ENCODE data around the gene AGBL1.

Gene AGBL1

DNA sequence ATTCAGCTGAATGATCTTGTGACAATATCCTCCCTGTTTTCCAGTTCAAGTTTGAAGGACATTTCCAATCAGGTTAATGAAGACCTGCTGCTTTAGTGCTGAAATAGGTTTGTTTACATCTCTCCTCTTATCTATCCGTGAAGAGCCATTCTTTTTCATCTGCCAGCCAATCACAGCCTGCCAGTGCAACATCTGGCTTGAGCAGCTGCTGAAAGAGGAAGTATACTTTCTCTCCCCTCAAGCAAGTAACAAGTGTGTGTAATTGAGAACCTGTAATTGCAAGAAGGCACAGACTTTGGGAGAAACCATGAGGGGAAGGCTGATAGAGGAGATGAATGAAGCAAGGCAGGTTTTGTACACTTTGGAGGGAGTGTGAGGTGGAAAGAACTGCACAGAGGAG, 404.3 kb downstream of the AGBL1 start:
- H3K27me3 ChIP-seq (ENCODE audit: insufficient read depth, low read length, poor library complexity), result no peaks in the 10 kb centered on the region
- H3K9me3 ChIP-seq (ENCODE audit: insufficient read depth, low read length, severe bottlenecking), result no peaks in the 10 kb centered on the region
- ATAC-seq (ENCODE audit: insufficient read depth, low read depth) (no peak), DNase-seq (no peak)
- no peak overlapping the region for H3K4me3 ChIP-seq (ENCODE audit: low read depth in 1 of 2, low read length in 2 of 2)
- no peak overlapping the region for H3K4me2 ChIP-seq (ENCODE audit: insufficient read depth, low read length)
- no peaks in the 10 kb centered on the region for H3K79me2 ChIP-seq (ENCODE audit: insufficient read depth, low read length)
- no peaks in the 10 kb centered on the region for H3K4me1 ChIP-seq (ENCODE audit: insufficient read depth, low read length)
- no peaks in the 10 kb centered on the region for H3K36me3 ChIP-seq (ENCODE audit: insufficient read depth, low read length)
- TF ChIP-seq, protein P1, sequence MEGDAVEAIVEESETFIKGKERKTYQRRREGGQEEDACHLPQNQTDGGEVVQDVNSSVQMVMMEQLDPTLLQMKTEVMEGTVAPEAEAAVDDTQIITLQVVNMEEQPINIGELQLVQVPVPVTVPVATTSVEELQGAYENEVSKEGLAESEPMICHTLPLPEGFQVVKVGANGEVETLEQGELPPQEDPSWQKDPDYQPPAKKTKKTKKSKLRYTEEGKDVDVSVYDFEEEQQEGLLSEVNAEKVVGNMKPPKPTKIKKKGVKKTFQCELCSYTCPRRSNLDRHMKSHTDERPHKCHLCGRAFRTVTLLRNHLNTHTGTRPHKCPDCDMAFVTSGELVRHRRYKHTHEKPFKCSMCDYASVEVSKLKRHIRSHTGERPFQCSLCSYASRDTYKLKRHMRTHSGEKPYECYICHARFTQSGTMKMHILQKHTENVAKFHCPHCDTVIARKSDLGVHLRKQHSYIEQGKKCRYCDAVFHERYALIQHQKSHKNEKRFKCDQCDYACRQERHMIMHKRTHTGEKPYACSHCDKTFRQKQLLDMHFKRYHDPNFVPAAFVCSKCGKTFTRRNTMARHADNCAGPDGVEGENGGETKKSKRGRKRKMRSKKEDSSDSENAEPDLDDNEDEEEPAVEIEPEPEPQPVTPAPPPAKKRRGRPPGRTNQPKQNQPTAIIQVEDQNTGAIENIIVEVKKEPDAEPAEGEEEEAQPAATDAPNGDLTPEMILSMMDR (IDR thresholded peaks at IDR 0.05; ENCODE audit: borderline replicate concordance, extremely low read depth, low read length, poor library complexity, severe bottlenecking), result no peak
- TF ChIP-seq EZH2 (IDR thresholded peaks at IDR 0.05; ENCODE audit: borderline replicate concordance, low read depth, low read length, severe bottlenecking), result no peak
- H3K27ac ChIP-seq (ENCODE audit: low read length), result no peak overlapping the region
- no peaks in the 10 kb centered on the region for H4K20me1 ChIP-seq (ENCODE audit: insufficient read depth, low read length)
- H3K9ac ChIP-seq (ENCODE audit: low read depth, low read length), result no peak overlapping the region
- H2AFZ ChIP-seq (ENCODE audit: low read depth, low read length), result no peak overlapping the region

DNA sequence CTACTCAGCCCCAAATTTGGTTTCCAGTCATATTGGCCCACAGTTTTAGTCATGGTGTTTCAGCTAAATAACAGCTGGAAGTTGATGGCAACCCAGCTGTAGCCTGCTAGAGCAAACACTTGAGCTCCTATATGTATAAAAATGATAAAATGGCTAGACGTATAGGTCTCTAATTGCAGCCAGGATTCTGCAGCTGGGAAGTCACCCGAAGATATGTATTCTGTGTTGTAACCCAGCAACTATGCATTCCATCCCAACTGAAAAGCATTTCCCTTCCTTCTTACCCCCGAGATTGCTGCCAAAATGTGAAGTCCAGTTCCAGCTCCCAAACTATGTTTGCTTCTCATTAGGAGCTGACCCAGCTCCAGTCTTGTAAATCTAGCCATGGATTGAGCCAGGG, 408.4 kb downstream of the AGBL1 start:
- no peak for DNase-seq
- Histone ChIP-seq H3K9ac (ENCODE audit: low read depth, low read length) (no peak overlapping the region), H3K4me3 (ENCODE audit: low read depth in 1 of 2, low read length in 2 of 2) (no peak overlapping the region), H3K27ac (ENCODE audit: low read length) (no peak overlapping the region), H3K27me3 (ENCODE audit: insufficient read depth, low read length, poor library complexity) (no peaks in the 10 kb centered on the region), H3K79me2 (ENCODE audit: insufficient read depth, low read length) (no peaks in the 10 kb centered on the region), H4K20me1 (ENCODE audit: insufficient read depth, low read length) (no peaks in the 10 kb centered on the region), H3K9me3 (ENCODE audit: insufficient read depth, low read length, severe bottlenecking) (no peaks in the 10 kb centered on the region), H2AFZ (ENCODE audit: low read depth, low read length) (no peak overlapping the region), H3K36me3 (ENCODE audit: insufficient read depth, low read length) (no peaks in the 10 kb centered on the region), H3K4me2 (ENCODE audit: insufficient read depth, low read length) (no peak overlapping the region), H3K4me1 (ENCODE audit: insufficient read depth, low read length) (no peaks in the 10 kb centered on the region)
- no peak for ATAC-seq (ENCODE audit: insufficient read depth, low read depth)
- no peak for TF ChIP-seq EZH2 (IDR thresholded peaks at IDR 0.05; ENCODE audit: borderline replicate concordance, low read depth, low read length, severe bottlenecking)
- TF ChIP-seq, protein P1 (IDR thresholded peaks at IDR 0.05; ENCODE audit: borderline replicate concordance, extremely low read depth, low read length, poor library complexity, severe bottlenecking), result no peak

DNA sequence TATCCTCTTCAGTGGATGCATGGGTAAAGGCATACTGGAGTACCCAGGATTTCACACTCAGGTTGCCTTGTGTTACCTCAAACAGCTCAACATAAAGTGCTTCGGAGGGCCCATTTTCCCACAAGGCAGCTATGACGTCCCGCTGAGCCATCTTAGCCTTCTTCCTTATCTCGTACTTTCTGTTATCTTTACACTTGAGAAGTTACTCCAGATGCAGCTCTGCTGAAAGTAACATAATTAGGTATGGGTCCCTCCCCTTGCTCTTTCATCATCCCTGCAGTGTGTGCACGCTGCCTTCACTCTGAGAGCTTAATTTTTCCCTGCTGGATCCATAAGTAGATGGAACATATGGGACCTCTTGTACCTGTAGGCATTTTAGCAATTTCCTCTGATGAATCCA, 410.3 kb downstream of the AGBL1 start:
- no peak overlapping the region for H3K4me2 ChIP-seq (ENCODE audit: insufficient read depth, low read length)
- no peaks in the 10 kb centered on the region for H3K27me3 ChIP-seq (ENCODE audit: insufficient read depth, low read length, poor library complexity)
- H3K27ac ChIP-seq (ENCODE audit: low read length), result no peak overlapping the region
- H4K20me1 ChIP-seq (ENCODE audit: insufficient read depth, low read length), result no peaks in the 10 kb centered on the region
- H3K9me3 ChIP-seq (ENCODE audit: insufficient read depth, low read length, severe bottlenecking), result no peaks in the 10 kb centered on the region
- H3K36me3 ChIP-seq (ENCODE audit: insufficient read depth, low read length), result no peaks in the 10 kb centered on the region
- H3K4me1 ChIP-seq (ENCODE audit: insufficient read depth, low read length), result no peaks in the 10 kb centered on the region
- no peaks in the 10 kb centered on the region for H3K79me2 ChIP-seq (ENCODE audit: insufficient read depth, low read length)
- H3K9ac ChIP-seq (ENCODE audit: low read depth, low read length), result no peak overlapping the region
- no peak overlapping the region for H3K4me3 ChIP-seq (ENCODE audit: low read depth in 1 of 2, low read length in 2 of 2)
- no peak overlapping the region for H2AFZ ChIP-seq (ENCODE audit: low read depth, low read length)
- ATAC-seq (ENCODE audit: insufficient read depth, low read depth) (no peak), DNase-seq (no peak)
- TF ChIP-seq, protein P1 (IDR thresholded peaks at IDR 0.05; ENCODE audit: borderline replicate concordance, extremely low read depth, low read length, poor library complexity, severe bottlenecking), result no peak
- no peak for TF ChIP-seq EZH2 (IDR thresholded peaks at IDR 0.05; ENCODE audit: borderline replicate concordance, low read depth, low read length, severe bottlenecking)

DNA sequence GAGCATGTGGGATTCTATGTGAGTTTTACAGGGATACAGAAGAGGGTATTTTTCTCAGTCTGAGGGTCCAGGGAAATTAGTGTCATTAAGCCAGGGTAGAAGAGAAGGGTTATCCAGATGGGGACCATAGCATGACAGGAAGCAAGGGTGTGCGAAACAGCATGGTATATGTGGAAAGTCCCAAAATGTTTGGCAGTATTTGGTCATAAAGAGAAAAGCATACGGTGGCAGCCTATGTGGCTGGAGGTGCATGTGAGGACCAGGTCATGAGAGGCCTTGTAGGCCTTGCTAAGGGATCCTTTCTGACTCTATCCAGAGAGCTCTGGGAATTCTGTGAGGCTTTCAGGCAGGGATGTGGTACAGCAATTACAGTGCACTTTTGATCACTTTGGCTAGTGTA, 411.4 kb downstream of the AGBL1 start:
- no peak overlapping the region for H3K9ac ChIP-seq (ENCODE audit: low read depth, low read length)
- no peak overlapping the region for H3K4me3 ChIP-seq (ENCODE audit: low read depth in 1 of 2, low read length in 2 of 2)
- no peaks in the 10 kb centered on the region for H3K4me1 ChIP-seq (ENCODE audit: insufficient read depth, low read length)
- no peak for TF ChIP-seq EZH2 (IDR thresholded peaks at IDR 0.05; ENCODE audit: borderline replicate concordance, low read depth, low read length, severe bottlenecking)
- TF ChIP-seq, protein P1 (IDR thresholded peaks at IDR 0.05; ENCODE audit: borderline replicate concordance, extremely low read depth, low read length, poor library complexity, severe bottlenecking), result no peak
- no peaks in the 10 kb centered on the region for H3K27me3 ChIP-seq (ENCODE audit: insufficient read depth, low read length, poor library complexity)
- no peaks in the 10 kb centered on the region for H3K9me3 ChIP-seq (ENCODE audit: insufficient read depth, low read length, severe bottlenecking)
- no peaks in the 10 kb centered on the region for H4K20me1 ChIP-seq (ENCODE audit: insufficient read depth, low read length)
- no peaks in the 10 kb centered on the region for H3K36me3 ChIP-seq (ENCODE audit: insufficient read depth, low read length)
- H3K27ac ChIP-seq (ENCODE audit: low read length), result no peak overlapping the region
- DNase-seq, result no peak
- no peak for ATAC-seq (ENCODE audit: insufficient read depth, low read depth)
- no peaks in the 10 kb centered on the region for H3K79me2 ChIP-seq (ENCODE audit: insufficient read depth, low read length)
- H2AFZ ChIP-seq (ENCODE audit: low read depth, low read length), result no peak overlapping the region
- H3K4me2 ChIP-seq (ENCODE audit: insufficient read depth, low read length), result no peak overlapping the region

All from DND-41 (cell line).